NCI-H2227 (cell line): ENCODE measurements around the gene RTL5.

Experiments used
- DNase-seq: peaks from one replicate; lab custom pipeline; 2025; ENCODE audit not compliant: unreplicated experiment; lab: John Stamatoyannopoulos, UW

RTL5 gene

GRCh38 chrX:72130156-72130761, 1.5 kb downstream of the RTL5 start:
- DNase-seq = no peak

GRCh38 chrX:72129661-72130060, 2.1 kb downstream of the RTL5 start:
- DNase-seq = no peak

- DNase-seq = peak; percentile 43
These were observed 2.8 kb downstream of the RTL5 start for GRCh38 chrX:72128881-72129280.

- no peak for DNase-seq
These were observed 3.4 kb downstream of the RTL5 start for GRCh38 chrX:72128183-72128834.

- no peak for DNase-seq
These were observed 4.4 kb downstream of the RTL5 start for GRCh38 chrX:72127332-72127731.

GRCh38 chrX:72126539-72127140, 5.1 kb downstream of the RTL5 start:
- DNase-seq = peak; percentile 90

- no peak for DNase-seq
These were observed 5.7 kb downstream of the RTL5 start for GRCh38 chrX:72126048-72126415.

GRCh38 chrX:72125331-72126047, 6.2 kb downstream of the RTL5 start:
- no peak for DNase-seq

GRCh38 chrX:72124540-72125201, 7.0 kb downstream of the RTL5 start:
- DNase-seq = no peak

GRCh38 chrX:72123471-72124185, 8.1 kb downstream of the RTL5 start:
- peak; percentile 71 for DNase-seq

- DNase-seq = no peak
These were observed 8.9 kb downstream of the RTL5 start for GRCh38 chrX:72122621-72123337.

GRCh38 chrX:72121383-72121782, 10.3 kb downstream of the RTL5 start:
- no peak for DNase-seq

- DNase-seq = no peak
These were observed 10.9 kb downstream of the RTL5 start for GRCh38 chrX:72120837-72121236.

GRCh38 chrX:72117636-72118210, 14.0 kb downstream of the RTL5 start:
- DNase-seq = no peak

GRCh38 chrX:72115380-72115779, 16.3 kb downstream of the RTL5 start:
- DNase-seq = no peak

GRCh38 chrX:72114807-72115206, 16.9 kb downstream of the RTL5 start:
- DNase-seq = no peak

- DNase-seq = no peak
These were observed 17.4 kb downstream of the RTL5 start for GRCh38 chrX:72114306-72114705.

- DNase-seq = no peak
These were observed 18.3 kb downstream of the RTL5 start for GRCh38 chrX:72113461-72113860.

- no peak for DNase-seq
These were observed 20.6 kb downstream of the RTL5 start for GRCh38 chrX:72110876-72111708.
